Measurements from ENCODE around the gene CCZ1B.
"Not testable (repeated sequence)": the region's sequence is repeated elsewhere in the genome, so short reads cannot be mapped to it uniquely, and the experiment has no call there.

Gene CCZ1B

GRCh38 chr7:6794276-6794675 is 31.8 kb downstream of the CCZ1B start:
- not testable (repeated sequence) for H3K4me2 ChIP-seq; H3K4me3 ChIP-seq (IDR thresholded peaks at IDR 0.05; ENCODE audit: insufficient read depth, low read depth, low read length); H3K9ac ChIP-seq; H3K4me1 ChIP-seq (ENCODE audit: low read depth, poor library complexity, severe bottlenecking); H3K27ac ChIP-seq; H3K36me3 ChIP-seq (ENCODE audit: insufficient read depth); H3K27me3 ChIP-seq (ENCODE audit: insufficient read depth, low read depth); H2AFZ ChIP-seq (ENCODE audit: low read depth); H3K79me2 ChIP-seq (ENCODE audit: insufficient read depth, low read depth); H4K20me1 ChIP-seq (ENCODE audit: insufficient read depth)

GRCh38 chr7:6792113-6792872 is 33.8 kb downstream of the CCZ1B start:
- H3K4me3 ChIP-seq (IDR thresholded peaks at IDR 0.05; ENCODE audit: insufficient read depth, low read depth, low read length); H3K9ac ChIP-seq; H3K27me3 ChIP-seq (ENCODE audit: insufficient read depth, low read depth); H3K27ac ChIP-seq; H4K20me1 ChIP-seq (ENCODE audit: insufficient read depth); H3K79me2 ChIP-seq (ENCODE audit: insufficient read depth, low read depth); H3K36me3 ChIP-seq (ENCODE audit: insufficient read depth); H3K4me2 ChIP-seq; H3K4me1 ChIP-seq (ENCODE audit: low read depth, poor library complexity, severe bottlenecking); H2AFZ ChIP-seq (ENCODE audit: low read depth): not testable (repeated sequence)

GRCh38 chr7:6789353-6789752 is 36.7 kb downstream of the CCZ1B start:
- not testable (repeated sequence) for H3K4me1 ChIP-seq (ENCODE audit: low read depth, poor library complexity, severe bottlenecking); H3K4me3 ChIP-seq (IDR thresholded peaks at IDR 0.05; ENCODE audit: insufficient read depth, low read depth, low read length); H3K79me2 ChIP-seq (ENCODE audit: insufficient read depth, low read depth); H3K9ac ChIP-seq; H3K27me3 ChIP-seq (ENCODE audit: insufficient read depth, low read depth); H3K27ac ChIP-seq; H3K4me2 ChIP-seq; H2AFZ ChIP-seq (ENCODE audit: low read depth); H4K20me1 ChIP-seq (ENCODE audit: insufficient read depth); H3K36me3 ChIP-seq (ENCODE audit: insufficient read depth)

- not testable (repeated sequence) for H3K27me3 ChIP-seq (ENCODE audit: insufficient read depth, low read depth); H4K20me1 ChIP-seq (ENCODE audit: insufficient read depth); H3K4me2 ChIP-seq; H3K9ac ChIP-seq; H3K4me1 ChIP-seq (ENCODE audit: low read depth, poor library complexity, severe bottlenecking); H3K79me2 ChIP-seq (ENCODE audit: insufficient read depth, low read depth); H3K4me3 ChIP-seq (IDR thresholded peaks at IDR 0.05; ENCODE audit: insufficient read depth, low read depth, low read length); H3K36me3 ChIP-seq (ENCODE audit: insufficient read depth); H3K27ac ChIP-seq; H2AFZ ChIP-seq (ENCODE audit: low read depth)
These were observed 44.5 kb downstream of the CCZ1B start for GRCh38 chr7:6781581-6781980.

GRCh38 chr7:6761186-6761585 is 64.9 kb downstream of the CCZ1B start:
- not testable (repeated sequence) for H3K4me1 ChIP-seq (ENCODE audit: low read depth, poor library complexity, severe bottlenecking); H3K27ac ChIP-seq; H3K27me3 ChIP-seq (ENCODE audit: insufficient read depth, low read depth); H3K4me3 ChIP-seq (IDR thresholded peaks at IDR 0.05; ENCODE audit: insufficient read depth, low read depth, low read length); H3K36me3 ChIP-seq (ENCODE audit: insufficient read depth); H3K79me2 ChIP-seq (ENCODE audit: insufficient read depth, low read depth); H3K4me2 ChIP-seq; H2AFZ ChIP-seq (ENCODE audit: low read depth); H4K20me1 ChIP-seq (ENCODE audit: insufficient read depth); H3K9ac ChIP-seq

- not testable (repeated sequence) for H3K27me3 ChIP-seq (ENCODE audit: insufficient read depth, low read depth); H3K4me1 ChIP-seq (ENCODE audit: low read depth, poor library complexity, severe bottlenecking); H3K4me3 ChIP-seq (IDR thresholded peaks at IDR 0.05; ENCODE audit: insufficient read depth, low read depth, low read length); H3K9ac ChIP-seq; H3K4me2 ChIP-seq; H4K20me1 ChIP-seq (ENCODE audit: insufficient read depth); H2AFZ ChIP-seq (ENCODE audit: low read depth); H3K27ac ChIP-seq; H3K36me3 ChIP-seq (ENCODE audit: insufficient read depth); H3K79me2 ChIP-seq (ENCODE audit: insufficient read depth, low read depth)
These were observed 72.1 kb downstream of the CCZ1B start, which contains the start of gene RSPH10B2 for GRCh38 chr7:6753964-6754363. Gene RSPH10B2, plus strand, starts transcription at chr7:6754103. Its CDS starts 3,575 bp downstream, at chr7:6757678.

GRCh38 chr7:6750173-6750572 is 75.9 kb downstream of the CCZ1B start:
- not testable (repeated sequence) for H3K79me2 ChIP-seq (ENCODE audit: insufficient read depth, low read depth); H4K20me1 ChIP-seq (ENCODE audit: insufficient read depth); H3K9ac ChIP-seq; H3K4me3 ChIP-seq (IDR thresholded peaks at IDR 0.05; ENCODE audit: insufficient read depth, low read depth, low read length); H3K36me3 ChIP-seq (ENCODE audit: insufficient read depth); H3K4me2 ChIP-seq; H3K27me3 ChIP-seq (ENCODE audit: insufficient read depth, low read depth); H3K27ac ChIP-seq; H3K4me1 ChIP-seq (ENCODE audit: low read depth, poor library complexity, severe bottlenecking); H2AFZ ChIP-seq (ENCODE audit: low read depth)

GRCh38 chr7:6749335-6749734 is 76.7 kb downstream of the CCZ1B start:
- not testable (repeated sequence) for H3K79me2 ChIP-seq (ENCODE audit: insufficient read depth, low read depth); H3K4me2 ChIP-seq; H3K4me1 ChIP-seq (ENCODE audit: low read depth, poor library complexity, severe bottlenecking); H2AFZ ChIP-seq (ENCODE audit: low read depth); H4K20me1 ChIP-seq (ENCODE audit: insufficient read depth); H3K9ac ChIP-seq; H3K27ac ChIP-seq; H3K36me3 ChIP-seq (ENCODE audit: insufficient read depth); H3K27me3 ChIP-seq (ENCODE audit: insufficient read depth, low read depth); H3K4me3 ChIP-seq (IDR thresholded peaks at IDR 0.05; ENCODE audit: insufficient read depth, low read depth, low read length)
